Activated CD8-positive, alpha-beta memory T cell treated with anti-CD3 and anti-CD28 coated beads for 24 hours (primary cell): Measurements from ENCODE around the gene IFI6.
"Not testable (repeated sequence)": the region's sequence is repeated elsewhere in the genome, so short reads cannot be mapped to it uniquely, and the experiment has no call there.

ENCODE experiments used
- DNase-seq: peaks from one replicate; pipeline ENCODE4 v3.0.0-alpha.2; 2020

IFI6 gene, protein sequence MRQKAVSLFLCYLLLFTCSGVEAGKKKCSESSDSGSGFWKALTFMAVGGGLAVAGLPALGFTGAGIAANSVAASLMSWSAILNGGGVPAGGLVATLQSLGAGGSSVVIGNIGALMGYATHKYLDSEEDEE

DNA sequence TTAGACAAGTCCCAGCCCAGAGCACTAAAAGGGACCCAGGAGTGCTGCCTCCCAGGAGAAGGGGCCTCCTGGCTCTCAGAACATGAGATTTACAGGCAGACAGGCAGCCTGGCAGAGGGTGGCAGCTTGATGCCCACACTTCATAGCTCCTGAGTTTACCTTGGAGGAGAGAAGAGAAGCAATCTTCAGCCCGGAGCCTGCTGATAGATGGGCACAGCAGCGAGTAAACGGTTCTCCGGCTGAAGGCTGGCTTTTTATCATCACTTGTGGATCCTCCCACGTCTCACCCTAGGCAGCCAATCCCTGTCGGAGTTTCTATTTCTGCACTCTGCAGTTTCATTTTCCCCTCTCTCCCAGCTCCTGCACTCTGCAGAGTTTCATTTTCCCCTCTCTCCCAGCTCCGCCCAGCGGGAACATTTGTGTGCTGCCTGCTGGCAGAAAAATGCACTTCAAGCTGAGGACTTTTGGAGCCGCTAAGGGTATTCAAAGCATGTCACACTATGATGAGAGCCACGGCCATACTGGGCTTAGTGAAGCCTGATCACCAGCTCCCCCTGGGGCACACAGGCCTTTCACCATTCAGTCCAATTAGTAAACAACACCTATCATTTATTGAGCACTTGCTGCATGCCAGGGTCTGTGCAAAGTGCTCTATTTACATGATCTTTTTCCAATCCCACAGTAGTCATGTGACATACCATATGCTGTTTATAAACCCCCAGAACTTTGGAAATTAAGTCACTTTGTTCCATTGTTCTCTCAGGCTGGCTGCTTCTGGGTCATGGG lies at the start of gene IFI6:
Gene IFI6, minus strand, starts transcription at position 229 of the 786 bp plus-strand sequence. CDS start 2,878 bp downstream, outside the sequence.
- DNase-seq, result peak; percentile 86

DNA sequence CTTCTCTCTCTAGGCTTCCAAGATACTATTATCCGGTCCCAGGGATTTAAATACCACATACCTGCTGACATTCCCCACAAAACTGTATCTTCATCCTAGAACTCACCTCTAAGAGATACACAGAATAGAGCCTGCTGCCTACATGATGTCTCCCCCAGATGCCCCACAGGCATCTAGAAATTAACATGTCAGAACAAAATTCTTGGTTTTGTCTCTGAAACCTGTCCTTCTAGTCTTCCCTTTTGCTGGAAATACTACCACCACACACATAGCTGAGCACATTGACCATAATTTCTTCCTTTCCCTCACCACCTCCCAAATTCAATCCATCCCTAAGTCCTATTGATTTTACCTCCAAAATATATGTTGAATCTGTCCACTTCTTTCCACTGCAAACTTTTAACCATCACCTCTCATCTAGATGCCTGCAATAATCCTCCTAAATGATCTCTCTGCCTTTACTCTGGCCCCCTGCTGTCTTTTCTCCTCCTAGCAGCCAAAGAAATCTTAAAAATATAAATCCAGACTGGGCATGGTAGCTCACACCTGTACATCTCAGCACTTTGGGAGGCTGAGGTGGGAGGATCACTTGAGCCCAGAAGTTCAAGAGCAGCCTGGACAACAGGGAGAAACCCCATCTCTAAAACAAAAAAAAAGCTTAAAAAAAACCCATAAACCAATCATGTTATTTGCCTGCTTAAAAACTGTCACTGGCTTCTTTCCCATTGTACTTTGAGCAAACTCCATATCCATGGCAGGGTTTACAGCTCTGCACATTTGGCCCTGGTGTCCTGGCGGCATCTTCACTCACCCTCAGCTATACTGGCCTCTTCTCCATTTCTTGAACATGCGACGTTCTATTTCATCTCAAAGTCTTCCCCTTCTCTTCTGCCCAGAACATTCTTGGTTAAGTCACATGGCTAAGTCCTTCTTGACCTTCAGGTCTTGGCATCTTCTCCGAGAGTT lies 47.6 kb upstream of the IFI6 start:
- no peak for DNase-seq

DNA sequence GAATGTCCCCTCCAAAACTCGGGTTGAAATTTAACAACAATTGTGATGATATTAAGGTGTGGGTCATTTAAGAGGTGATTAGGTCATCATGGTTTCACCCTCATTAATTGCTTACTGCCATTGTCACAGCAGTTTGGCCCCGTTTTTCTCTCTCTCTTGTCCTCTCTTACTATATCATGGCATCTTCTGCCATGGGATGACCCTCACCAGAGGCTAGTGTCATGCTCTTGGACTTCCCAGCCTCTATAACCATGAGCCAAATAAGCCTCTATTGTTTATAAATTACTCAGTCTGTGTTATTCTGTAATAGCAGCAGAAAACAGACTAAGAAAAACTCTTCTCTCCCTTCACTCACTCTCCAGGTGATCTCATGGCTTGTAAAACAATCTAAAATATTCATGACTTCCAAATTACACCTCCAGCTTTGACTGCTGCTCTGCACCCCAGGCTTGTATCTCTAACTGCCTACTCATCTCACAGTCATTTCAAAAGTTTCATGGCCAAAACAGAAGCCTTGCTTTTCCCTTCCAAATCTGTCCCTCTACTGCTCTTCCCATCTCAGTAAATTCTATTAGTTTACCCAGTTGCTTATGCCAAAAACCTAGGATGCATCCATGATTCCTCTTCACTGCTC lies 44.4 kb upstream of the IFI6 start:
- DNase-seq, result no peak

GRCh38 chr1:27713869-27714513 lies 42.0 kb upstream of the IFI6 start:
- no peak for DNase-seq

DNA sequence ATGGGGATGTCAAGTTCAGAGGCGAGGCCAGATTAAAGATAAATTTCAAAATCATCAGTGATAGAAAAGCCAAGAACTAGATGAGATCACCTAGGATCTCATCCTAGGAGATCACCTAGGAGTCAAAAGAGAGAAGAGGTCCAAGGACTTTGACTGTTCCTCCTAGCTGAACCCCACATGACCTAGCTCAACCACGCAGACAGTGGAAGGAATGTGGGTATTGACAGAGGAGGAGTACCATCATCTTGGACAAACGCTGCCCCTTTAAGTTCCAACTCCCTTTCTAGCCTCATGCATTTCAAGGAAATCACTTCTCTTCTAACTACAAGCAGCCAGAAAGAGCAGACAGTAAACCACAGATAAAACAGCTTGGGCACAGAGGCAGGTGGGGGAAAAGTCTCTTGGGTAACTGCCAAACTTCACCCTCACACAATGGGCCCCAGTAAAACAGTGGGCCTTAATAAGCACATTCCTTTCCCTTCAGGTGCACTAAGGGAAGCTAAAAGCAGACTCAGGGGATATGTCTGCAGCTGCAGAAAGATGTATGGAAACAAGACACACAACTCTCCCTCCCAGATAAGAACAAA lies 41.2 kb upstream of the IFI6 start:
- no peak for DNase-seq

DNA sequence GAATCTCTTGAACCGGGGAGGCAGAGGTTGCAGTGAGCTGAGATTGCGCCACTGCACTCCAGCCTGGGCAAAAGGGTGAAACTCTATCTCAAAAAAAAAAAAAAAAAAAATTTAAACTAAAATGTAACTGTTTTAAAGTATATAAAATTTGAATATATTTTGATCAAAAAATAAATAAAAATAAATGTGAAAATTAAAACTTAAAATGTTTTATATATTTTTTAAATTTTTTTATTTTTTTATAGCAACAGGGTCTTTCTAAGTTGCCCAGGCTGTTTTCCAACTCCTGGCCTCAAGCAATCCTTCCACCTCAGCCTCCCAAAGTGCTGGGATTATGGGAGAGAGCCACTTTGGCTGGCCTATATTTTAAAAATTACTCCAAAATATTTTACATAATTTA lies 38.6 kb upstream of the IFI6 start:
- no peak for DNase-seq

DNA sequence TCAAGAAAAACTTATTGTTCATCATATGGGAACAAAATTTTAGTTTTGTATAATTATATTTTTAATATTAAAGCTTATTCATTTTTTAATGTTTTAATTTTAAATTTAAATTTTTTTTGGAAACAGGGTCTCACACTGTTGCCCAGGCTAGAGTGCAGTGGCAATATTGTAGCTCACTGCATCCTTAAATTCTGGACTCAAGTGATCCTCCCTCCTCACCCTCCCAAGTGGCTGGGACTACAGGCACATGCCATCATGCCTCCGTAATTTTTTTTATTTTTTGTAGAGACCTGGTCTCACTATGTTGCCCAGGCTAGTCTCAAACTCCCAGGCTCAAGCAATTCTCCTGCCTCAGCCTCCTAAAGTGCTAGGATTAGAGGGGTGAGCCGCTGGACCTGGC lies 33.6 kb upstream of the IFI6 start:
- no peak for DNase-seq

GRCh38 chr1:27704958-27705357 lies 33.0 kb upstream of the IFI6 start:
- no peak for DNase-seq

- not testable (repeated sequence) for DNase-seq
Measured at GRCh38 chr1:27696835-27697234, 24.8 kb upstream of the IFI6 start.

DNA sequence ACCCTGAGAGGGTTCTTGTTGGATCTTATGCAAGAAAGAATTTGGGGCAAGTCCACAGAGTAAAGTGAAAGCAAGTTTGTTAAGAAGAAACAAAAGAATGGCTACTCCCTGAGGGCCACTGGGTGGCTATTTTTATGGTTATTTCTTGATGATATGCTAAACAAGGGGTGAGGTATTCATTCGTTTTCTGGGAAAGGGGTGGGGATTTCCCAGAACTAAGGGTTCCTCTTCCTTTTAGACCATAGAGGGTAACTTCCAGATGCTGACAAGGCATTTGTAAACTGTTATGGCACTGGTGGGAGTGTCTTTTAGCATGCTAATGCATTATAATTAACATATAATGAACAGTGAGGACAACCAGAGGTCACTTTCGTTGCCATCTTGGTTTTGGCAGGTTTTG lies 18.2 kb upstream of the IFI6 start:
- DNase-seq, result no peak

- no peak for DNase-seq
Measured at GRCh38 chr1:27689423-27690173, 17.6 kb upstream of the IFI6 start.

DNA sequence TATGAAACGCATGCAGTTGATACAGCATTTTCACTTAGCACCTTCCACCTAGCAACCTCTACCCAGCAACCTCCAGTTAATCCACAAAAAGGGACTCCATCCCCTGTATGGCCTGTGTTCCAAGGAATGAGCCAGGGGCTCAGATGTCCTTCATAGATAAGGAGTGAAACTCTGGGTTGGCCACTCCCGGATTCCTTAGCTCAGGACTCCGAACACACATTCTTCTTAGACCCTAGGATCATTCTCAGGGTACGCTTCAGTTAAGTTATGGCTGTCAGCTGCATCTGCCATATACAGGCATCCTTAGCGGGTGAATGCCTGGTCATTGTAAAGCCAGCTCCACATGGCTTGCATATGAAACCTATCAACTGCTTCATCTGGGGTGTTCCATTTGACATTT lies 15.9 kb upstream of the IFI6 start:
- no peak for DNase-seq

- no peak for DNase-seq
Measured at GRCh38 chr1:27686223-27686990, 14.4 kb upstream of the IFI6 start.

DNA sequence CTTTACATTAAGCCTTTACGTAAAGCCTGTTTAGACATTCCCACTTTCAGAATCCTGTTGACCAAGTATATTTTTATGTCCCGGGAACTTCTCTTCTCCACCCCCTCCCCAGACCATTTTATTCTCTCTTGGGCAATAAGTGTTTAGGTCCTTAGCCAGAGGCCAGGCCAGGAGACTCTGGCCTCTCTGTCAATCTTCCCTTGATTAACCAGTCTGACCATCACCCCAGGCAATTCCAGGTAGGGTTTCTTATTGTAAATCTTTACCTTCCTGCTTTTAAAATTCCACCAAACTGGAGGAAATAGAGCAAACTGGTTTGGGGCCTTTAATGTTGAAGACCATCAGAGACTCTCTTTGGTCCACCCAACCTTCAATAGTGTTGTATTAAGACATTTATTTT lies 12.2 kb upstream of the IFI6 start:
- DNase-seq, result no peak

DNA sequence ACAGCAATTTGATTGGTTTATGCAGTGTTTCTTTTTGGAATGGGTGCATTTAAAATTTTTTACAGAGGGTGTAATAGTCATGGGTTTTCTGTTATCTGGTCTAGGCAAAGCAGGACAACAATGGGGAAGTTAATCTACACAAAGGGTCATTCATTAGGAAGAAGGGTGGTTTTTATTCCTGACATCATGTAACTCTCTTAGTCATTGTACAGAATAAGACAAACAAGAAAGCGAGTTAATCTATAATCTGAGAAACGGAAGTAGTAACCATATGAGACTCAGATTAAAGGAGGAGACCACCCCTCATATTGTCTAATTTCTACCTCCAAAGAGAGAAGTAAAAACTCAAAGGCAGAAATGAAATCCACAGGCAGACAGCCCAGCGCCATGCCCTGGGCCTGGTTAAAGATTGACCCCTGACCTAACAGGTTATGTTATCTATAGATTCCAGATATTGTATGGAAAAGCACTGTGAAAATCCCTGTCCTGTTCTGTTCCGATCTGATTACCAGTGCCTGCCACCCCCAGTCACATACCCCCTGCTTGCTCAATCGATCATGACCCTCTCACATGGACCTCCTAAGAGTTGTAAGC lies 10.5 kb upstream of the IFI6 start:
- no peak for DNase-seq

- not testable (repeated sequence) for DNase-seq
Measured at GRCh38 chr1:27681580-27681979, 9.6 kb upstream of the IFI6 start.

DNA sequence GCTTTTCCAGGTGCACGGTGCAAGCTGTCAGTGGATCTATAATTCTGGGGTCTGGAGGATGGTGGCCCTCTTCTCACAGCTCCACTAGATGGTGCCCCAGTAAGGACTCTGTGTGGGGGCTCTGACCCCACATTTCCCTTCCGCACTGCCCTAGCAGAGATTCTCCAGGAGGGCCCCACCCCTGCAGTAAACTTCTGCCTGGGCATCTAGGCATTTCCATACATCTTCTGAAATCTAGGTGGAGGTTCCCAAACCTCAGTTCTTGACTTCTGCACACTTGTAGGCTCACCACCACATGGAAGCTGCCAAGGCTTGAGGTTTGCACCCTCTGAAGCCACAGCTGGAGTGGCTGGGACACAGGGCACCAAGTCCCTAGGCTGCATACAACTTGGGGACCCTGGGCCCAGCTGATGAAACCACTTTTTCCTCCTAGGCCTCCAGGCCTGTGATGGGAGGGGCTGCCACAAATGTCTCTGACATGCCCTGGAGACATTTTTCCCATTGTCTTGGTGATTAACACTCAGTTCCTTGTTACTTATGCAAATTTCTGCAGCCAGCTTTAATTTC lies 8.3 kb upstream of the IFI6 start:
- not testable (repeated sequence) for DNase-seq

GRCh38 chr1:27678747-27679146 lies 6.8 kb upstream of the IFI6 start:
- no peak for DNase-seq

DNA sequence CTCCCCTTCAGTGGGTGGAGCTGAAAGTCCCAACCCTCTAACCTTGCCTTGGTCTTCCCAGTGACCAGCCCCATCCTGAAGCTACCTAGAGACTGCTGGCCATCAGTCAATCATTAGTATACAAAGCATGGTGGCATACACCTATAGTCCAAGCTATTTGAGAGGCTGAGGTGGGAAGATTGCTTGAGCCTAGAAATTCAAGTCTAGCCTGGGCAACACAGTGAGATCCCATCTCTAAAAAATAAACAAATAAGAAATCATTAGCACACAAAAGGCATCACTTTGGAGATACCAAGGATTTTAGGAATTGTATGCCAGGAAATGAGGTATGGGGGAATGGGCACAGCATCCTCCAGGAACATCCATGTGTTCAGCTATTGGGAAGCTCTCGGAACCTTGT lies 4.4 kb upstream of the IFI6 start:
- no peak for DNase-seq

DNA sequence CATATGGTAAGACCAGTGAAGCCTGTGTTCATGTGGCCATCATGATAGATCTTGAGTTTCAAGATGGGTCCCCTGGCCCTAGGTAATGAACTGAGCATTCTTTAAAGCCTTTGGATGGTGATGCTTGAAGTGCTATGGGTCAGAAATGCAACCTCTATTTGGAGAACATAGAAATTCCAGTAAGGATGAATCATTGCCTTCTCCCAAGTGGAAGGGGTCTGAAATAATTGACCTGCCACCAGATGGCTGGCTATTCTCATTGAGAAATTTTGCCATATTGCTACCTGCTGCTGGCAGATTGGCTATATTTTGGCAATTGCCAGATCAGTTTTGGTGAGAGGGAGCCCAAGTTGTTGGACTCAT lies 739 bp upstream of the IFI6 start:
- no peak for DNase-seq
